ENCODE results near the gene MEF2B.

Gene MEF2B

GRCh38 chr19:19098703-19099632, 71.1 kb downstream of the MEF2B start:
- Mint-ChIP-seq H3K27me3 (ENCODE audit: low read depth) (no peaks in the 10 kb centered on the region), H3K4me3 (no peak overlapping the region), H3K9me3 (no peaks in the 10 kb centered on the region), H3K36me3 (ENCODE audit: low read depth) (no peaks in the 10 kb centered on the region), H3K4me1 (ENCODE audit: low read depth) (no peaks in the 10 kb centered on the region), H3K27ac (no peak overlapping the region)
- DNase-seq (ENCODE audit: low spot score): no peak

GRCh38 chr19:19098084-19098702, 71.9 kb downstream of the MEF2B start:
- H3K36me3 Mint-ChIP-seq (ENCODE audit: low read depth): no peaks in the 10 kb centered on the region
- H3K27ac Mint-ChIP-seq: no peak overlapping the region
- DNase-seq (ENCODE audit: low spot score): no peak
- no peak overlapping the region for H3K4me3 Mint-ChIP-seq
- H3K4me1 Mint-ChIP-seq (ENCODE audit: low read depth): no peaks in the 10 kb centered on the region
- no peaks in the 10 kb centered on the region for H3K9me3 Mint-ChIP-seq
- no peaks in the 10 kb centered on the region for H3K27me3 Mint-ChIP-seq (ENCODE audit: low read depth)

GRCh38 chr19:19096641-19097627, 73.1 kb downstream of the MEF2B start:
- DNase-seq (ENCODE audit: low spot score): no peak
- no peak overlapping the region for H3K4me3 Mint-ChIP-seq
- no peaks in the 10 kb centered on the region for H3K4me1 Mint-ChIP-seq (ENCODE audit: low read depth)
- no peaks in the 10 kb centered on the region for H3K9me3 Mint-ChIP-seq
- H3K27ac Mint-ChIP-seq: no peak overlapping the region
- H3K27me3 Mint-ChIP-seq (ENCODE audit: low read depth): no peaks in the 10 kb centered on the region
- H3K36me3 Mint-ChIP-seq (ENCODE audit: low read depth): no peaks in the 10 kb centered on the region

- no peak for DNase-seq (ENCODE audit: low spot score)
- no peak overlapping the region for H3K4me3 Mint-ChIP-seq
These were observed 74.4 kb downstream of the MEF2B start for GRCh38 chr19:19095691-19096090.

More at GRCh38 chr19:19095691-19096090, 74.4 kb downstream of the MEF2B start:
- no peaks in the 10 kb centered on the region for H3K36me3 Mint-ChIP-seq (ENCODE audit: low read depth)
- no peaks in the 10 kb centered on the region for H3K27me3 Mint-ChIP-seq (ENCODE audit: low read depth)
- H3K9me3 Mint-ChIP-seq: no peaks in the 10 kb centered on the region
- no peaks in the 10 kb centered on the region for H3K4me1 Mint-ChIP-seq (ENCODE audit: low read depth)
- H3K27ac Mint-ChIP-seq: no peak overlapping the region

Measured in T-helper 2 cell treated with Interferon-gamma antibody and Interleukin-4, amounts not matched to agents 5 μg/mL and 100 μg/mL, for 36 hours (primary cell).